HepG2 (cell line): ENCODE data around the gene FGA. TPM values are rescaled to one million over a fixed set of nuclear protein-coding genes. Genes with fewer than 3 reads are reported as not detected.

Experiments used
- CHD4 ChIP-seq: fragments of 200-600 bp; sonication (generic); IDR thresholded peaks from 2 replicates; pipeline ENCODE4 v1.7.0; 2017; ENCODE audit warnings: mild to moderate bottlenecking, low read length, borderline replicate concordance
- DNMT3B ChIP-seq: conservative IDR thresholded peaks from 2 replicates; pipeline ENCODE4 v1.6.1; 2016; ENCODE audit warnings: missing biosample characterization, control low read depth
- HDAC1 ChIP-seq: sonication (generic); formaldehyde crosslinking; IDR thresholded peaks from 2 replicates; pipeline ENCODE4 v1.5.1; 2020; ENCODE audit warnings: mild to moderate bottlenecking, missing genetic modification reagents
- HNRNPH1 ChIP-seq: fragments of 200-400 bp; formaldehyde crosslinking; optimal IDR thresholded peaks from 2 replicates; pipeline ENCODE3; 2017; ENCODE audit warnings: mild to moderate bottlenecking, low read depth, low read length
- HOXD1 ChIP-seq: sonication (generic); formaldehyde crosslinking; IDR thresholded peaks from 2 replicates; pipeline ENCODE4 v1.5.0; 2020; ENCODE audit warnings: missing genetic modification reagents
- IKZF4 ChIP-seq: sonication (generic); formaldehyde crosslinking; IDR thresholded peaks from 2 replicates; pipeline ENCODE4 v1.5.1; 2020; ENCODE audit warnings: borderline replicate concordance, mild to moderate bottlenecking, low read depth, missing genetic modification reagents; ENCODE audit errors: not compliant biosample characterization
- KMT2A ChIP-seq: sonication (generic); formaldehyde crosslinking; IDR thresholded peaks from 2 replicates; pipeline ENCODE4 v1.4.0; 2020; ENCODE audit warnings: missing genetic modification reagents
- MED13 ChIP-seq: sonication (generic); formaldehyde crosslinking; IDR thresholded peaks from 2 replicates; pipeline ENCODE4 v1.5.0; 2020; ENCODE audit warnings: missing genetic modification reagents
- NFYB ChIP-seq: sonication (generic); formaldehyde crosslinking; IDR thresholded peaks from 2 replicates; pipeline ENCODE4 v1.4.0; 2020; ENCODE audit warnings: missing genetic modification reagents
- ONECUT2 ChIP-seq: sonication (generic); formaldehyde crosslinking; IDR thresholded peaks from 2 replicates; pipeline ENCODE4 v1.4.0; 2020; ENCODE audit warnings: missing genetic modification reagents
- SATB2 ChIP-seq: sonication (generic); formaldehyde crosslinking; IDR thresholded peaks from 2 replicates; pipeline ENCODE4 v1.5.0; 2020; ENCODE audit warnings: missing genetic modification reagents
- SMC3 ChIP-seq: IDR thresholded peaks from 2 replicates; pipeline ENCODE4 v1.6.1; 2011; ENCODE audit warnings: low read length, improper control_type of control experiment
- SOX5 ChIP-seq: IDR thresholded peaks from 2 replicates; pipeline ENCODE4 v1.6.1; 2016; ENCODE audit warnings: borderline replicate concordance
- TEAD3 ChIP-seq: optimal IDR thresholded peaks from 2 replicates; pipeline ENCODE3; 2016; ENCODE audit warnings: borderline replicate concordance
- ZMYM2 ChIP-seq: sonication (generic); formaldehyde crosslinking; IDR thresholded peaks from 2 replicates; pipeline ENCODE4 v1.8.0; 2022; ENCODE audit warnings: mild to moderate bottlenecking, missing genetic modification reagents
- ZMYM3 ChIP-seq: sonication (generic); formaldehyde crosslinking; IDR thresholded peaks from 2 replicates; pipeline ENCODE4 v1.5.1; 2020; ENCODE audit warnings: mild to moderate bottlenecking, missing genetic modification reagents
- ZNF350 ChIP-seq: sonication (generic); formaldehyde crosslinking; IDR thresholded peaks from 2 replicates; pipeline ENCODE4 v1.4.0; 2020; ENCODE audit warnings: mild to moderate bottlenecking, low read depth, missing genetic modification reagents, borderline replicate concordance
- ZNF451 ChIP-seq: sonication (generic); formaldehyde crosslinking; IDR thresholded peaks from 2 replicates; pipeline ENCODE4 v1.5.0; 2020; ENCODE audit warnings: mild to moderate bottlenecking, missing genetic modification reagents
- ZNF552 ChIP-seq: sonication (generic); formaldehyde crosslinking; IDR thresholded peaks from 2 replicates; pipeline ENCODE4 v1.9.0; 2022; ENCODE audit warnings: missing genetic modification reagents, mild to moderate bottlenecking, borderline replicate concordance
- polyA plus RNA-seq, 8 experiments: library from polyadenylated mRNA; depleted of rRNA in 3 of 8; stranded (reverse) in 7 of 8; unstranded in 1 of 8; fragments of >200 nt; fragmentation: Illumina TruSeq in 4 of 8; extraction: Trizol in 4 of 8; gene quantifications; 2 replicates each; pipeline versions ENCODE4 v1.2.1 to v1.2.3, GENCODE V29; 2011 to 2016; ENCODE audit warnings: low read depth in 4 of 8, missing spikeins in 1 of 8, mixed read lengths in 1 of 8; ENCODE audit not compliant: insufficient read depth in 1 of 8
- total RNA-seq, 5 experiments: library from RNA; depleted of rRNA; stranded (reverse); fragments of >200 nt; fragmentation: Illumina TruSeq; extraction: Trizol; gene quantifications; 2 replicates each; pipeline ENCODE4 v1.2.3, GENCODE V29; 2016; ENCODE audit warnings: low read depth in 1 of 5
- TF ChIP-seq, protein P1 (sequence below): sonication (generic); formaldehyde crosslinking; IDR thresholded peaks from 2 replicates; pipeline ENCODE4 v1.8.1; 2023; ENCODE audit warnings: mild to moderate bottlenecking, moderate library complexity, missing genetic modification reagents
- TF ChIP-seq, protein P2 (sequence below): sonication (generic); formaldehyde crosslinking; IDR thresholded peaks from 2 replicates; pipeline ENCODE4 v1.8.0; 2022; ENCODE audit warnings: mild to moderate bottlenecking, missing genetic modification reagents, borderline replicate concordance
- TF ChIP-seq, protein P3 (sequence below): sonication (generic); formaldehyde crosslinking; IDR thresholded peaks from 2 replicates; pipeline ENCODE4 v1.4.0; 2020; ENCODE audit warnings: missing genetic modification reagents, borderline replicate concordance
- TF ChIP-seq, protein P4 (sequence below): sonication (generic); formaldehyde crosslinking; IDR thresholded peaks from 2 replicates; pipeline ENCODE4 v1.5.1; 2020; ENCODE audit warnings: missing genetic modification reagents, mild to moderate bottlenecking, borderline replicate concordance
- TF ChIP-seq, protein P5 (sequence below): sonication (generic); formaldehyde crosslinking; IDR thresholded peaks from 2 replicates; pipeline ENCODE4 v1.4.0; 2020; ENCODE audit warnings: missing genetic modification reagents

FGA gene
- total and polyA plus RNA-seq, 2 of the 13 experiments (the other 11 are each of a cell fraction or from before 2014, with no cell fraction given), result 640 to 1,523 TPM

DNA sequence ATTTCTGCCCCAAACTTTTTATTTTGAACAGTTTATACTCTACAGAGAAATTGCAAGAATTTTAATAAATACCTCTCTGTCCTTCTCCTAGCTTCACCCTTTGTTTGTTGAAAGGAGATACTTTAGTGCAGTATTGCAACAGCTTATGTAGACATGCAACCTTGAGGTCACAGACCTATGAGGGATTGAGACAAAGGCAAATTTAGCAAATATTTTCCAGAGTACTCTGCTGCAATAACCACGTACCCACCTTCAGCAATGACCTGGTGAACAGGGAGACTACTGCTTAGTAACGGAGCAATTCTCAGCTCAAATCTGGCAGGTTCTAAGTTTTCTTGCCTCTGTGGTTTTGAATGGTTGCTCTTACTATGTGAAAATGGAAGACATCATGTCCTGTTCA is 13.2 kb downstream of the FGA start (continued):
- TF ChIP-seq ONECUT2 (0 out of 2 replicates have a peak, but pooled peaks have one; percentile 40), CHD4 (no peak), HDAC1 (CRISPR knock-in tag) (peak; percentile 71), KMT2A (CRISPR knock-in tag) (peak; percentile 60; the same call in 1 of the 2 replicates), DNMT3B (CRISPR knock-in tag) (no peak), ZMYM3 (CRISPR knock-in tag) (no peak; the same call in 1 of the 2 replicates), SOX5 (CRISPR knock-in tag) (peak; percentile 96), IKZF4 (CRISPR knock-in tag) (no peak), HOXD1 (CRISPR knock-in tag) (peak; percentile 55; the same call in 1 of the 2 replicates), MED13 (CRISPR knock-in tag) (peak; percentile 77; the same call in 1 of the 2 replicates), NFYB (CRISPR knock-in tag) (peak; percentile 16; the same call in 1 of the 2 replicates), ZNF350 (CRISPR knock-in tag) (no peak), HNRNPH1 (no peak), SATB2 (CRISPR knock-in tag) (no peak), TEAD3 (CRISPR knock-in tag) (peak; percentile 90), ZNF451 (no peak), ZMYM2 (no peak), ZNF552 (CRISPR knock-in tag) (no peak), SMC3 (peak; percentile 30; the same call in 1 of the 2 replicates)
- TF ChIP-seq, protein P1, sequence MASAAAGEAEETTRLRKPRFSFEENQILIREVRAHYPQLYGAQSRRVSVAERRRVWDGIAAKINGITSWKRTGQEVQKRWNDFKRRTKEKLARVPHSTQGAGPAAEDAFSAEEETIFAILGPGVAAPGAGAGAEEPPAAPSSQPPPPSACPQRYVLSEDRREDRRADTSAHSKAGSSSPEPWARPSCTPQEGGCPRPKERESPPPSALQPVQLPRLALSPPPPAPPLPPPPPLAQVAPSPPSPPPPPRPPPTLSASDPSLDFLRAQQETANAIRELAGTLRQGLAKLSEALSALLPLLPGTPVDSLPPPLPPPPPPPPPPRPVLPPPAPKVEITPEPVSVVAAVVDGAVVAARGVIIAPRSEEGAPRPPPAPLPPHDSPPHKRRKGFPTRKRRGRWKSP, result no peak; the same call in 1 of the 2 replicates
- TF ChIP-seq, protein P2, sequence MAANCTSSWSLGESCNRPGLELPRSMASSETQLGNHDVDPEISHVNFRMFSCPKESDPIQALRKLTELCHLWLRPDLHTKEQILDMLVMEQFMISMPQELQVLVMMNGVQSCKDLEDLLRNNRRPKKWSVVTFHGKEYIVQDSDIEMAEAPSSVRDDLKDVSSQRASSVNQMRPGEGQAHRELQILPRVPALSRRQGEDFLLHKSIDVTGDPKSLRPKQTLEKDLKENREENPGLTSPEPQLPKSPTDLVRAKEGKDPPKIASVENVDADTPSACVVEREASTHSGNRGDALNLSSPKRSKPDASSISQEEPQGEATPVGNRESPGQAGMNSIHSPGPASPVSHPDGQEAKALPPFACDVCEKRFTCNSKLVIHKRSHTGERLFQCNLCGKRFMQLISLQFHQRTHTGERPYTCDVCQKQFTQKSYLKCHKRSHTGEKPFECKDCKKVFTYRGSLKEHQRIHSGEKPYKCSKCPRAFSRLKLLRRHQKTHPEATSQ, result no peak
- TF ChIP-seq, protein P3, sequence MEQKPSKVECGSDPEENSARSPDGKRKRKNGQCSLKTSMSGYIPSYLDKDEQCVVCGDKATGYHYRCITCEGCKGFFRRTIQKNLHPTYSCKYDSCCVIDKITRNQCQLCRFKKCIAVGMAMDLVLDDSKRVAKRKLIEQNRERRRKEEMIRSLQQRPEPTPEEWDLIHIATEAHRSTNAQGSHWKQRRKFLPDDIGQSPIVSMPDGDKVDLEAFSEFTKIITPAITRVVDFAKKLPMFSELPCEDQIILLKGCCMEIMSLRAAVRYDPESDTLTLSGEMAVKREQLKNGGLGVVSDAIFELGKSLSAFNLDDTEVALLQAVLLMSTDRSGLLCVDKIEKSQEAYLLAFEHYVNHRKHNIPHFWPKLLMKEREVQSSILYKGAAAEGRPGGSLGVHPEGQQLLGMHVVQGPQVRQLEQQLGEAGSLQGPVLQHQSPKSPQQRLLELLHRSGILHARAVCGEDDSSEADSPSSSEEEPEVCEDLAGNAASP (CRISPR knock-in tag), result peak; percentile 97
- TF ChIP-seq, protein P4, sequence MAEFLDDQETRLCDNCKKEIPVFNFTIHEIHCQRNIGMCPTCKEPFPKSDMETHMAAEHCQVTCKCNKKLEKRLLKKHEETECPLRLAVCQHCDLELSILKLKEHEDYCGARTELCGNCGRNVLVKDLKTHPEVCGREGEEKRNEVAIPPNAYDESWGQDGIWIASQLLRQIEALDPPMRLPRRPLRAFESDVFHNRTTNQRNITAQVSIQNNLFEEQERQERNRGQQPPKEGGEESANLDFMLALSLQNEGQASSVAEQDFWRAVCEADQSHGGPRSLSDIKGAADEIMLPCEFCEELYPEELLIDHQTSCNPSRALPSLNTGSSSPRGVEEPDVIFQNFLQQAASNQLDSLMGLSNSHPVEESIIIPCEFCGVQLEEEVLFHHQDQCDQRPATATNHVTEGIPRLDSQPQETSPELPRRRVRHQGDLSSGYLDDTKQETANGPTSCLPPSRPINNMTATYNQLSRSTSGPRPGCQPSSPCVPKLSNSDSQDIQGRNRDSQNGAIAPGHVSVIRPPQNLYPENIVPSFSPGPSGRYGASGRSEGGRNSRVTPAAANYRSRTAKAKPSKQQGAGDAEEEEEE (CRISPR knock-in tag), result no peak
- TF ChIP-seq, protein P5, sequence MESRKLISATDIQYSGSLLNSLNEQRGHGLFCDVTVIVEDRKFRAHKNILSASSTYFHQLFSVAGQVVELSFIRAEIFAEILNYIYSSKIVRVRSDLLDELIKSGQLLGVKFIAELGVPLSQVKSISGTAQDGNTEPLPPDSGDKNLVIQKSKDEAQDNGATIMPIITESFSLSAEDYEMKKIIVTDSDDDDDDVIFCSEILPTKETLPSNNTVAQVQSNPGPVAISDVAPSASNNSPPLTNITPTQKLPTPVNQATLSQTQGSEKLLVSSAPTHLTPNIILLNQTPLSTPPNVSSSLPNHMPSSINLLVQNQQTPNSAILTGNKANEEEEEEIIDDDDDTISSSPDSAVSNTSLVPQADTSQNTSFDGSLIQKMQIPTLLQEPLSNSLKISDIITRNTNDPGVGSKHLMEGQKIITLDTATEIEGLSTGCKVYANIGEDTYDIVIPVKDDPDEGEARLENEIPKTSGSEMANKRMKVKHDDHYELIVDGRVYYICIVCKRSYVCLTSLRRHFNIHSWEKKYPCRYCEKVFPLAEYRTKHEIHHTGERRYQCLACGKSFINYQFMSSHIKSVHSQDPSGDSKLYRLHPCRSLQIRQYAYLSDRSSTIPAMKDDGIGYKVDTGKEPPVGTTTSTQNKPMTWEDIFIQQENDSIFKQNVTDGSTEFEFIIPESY (CRISPR knock-in tag), result no peak
